ENCODE results near the gene DOCK9. TPM values are rescaled to one million over a fixed set of nuclear protein-coding genes. Genes with fewer than 3 reads are reported as not detected.

Gene DOCK9
- polyA plus RNA-seq, 1 donor (not counting 4 experiments of a cell fraction or from before 2014, with no cell fraction given): 110 TPM

- Histone ChIP-seq H3K4me1 (ENCODE audit: control insufficient read depth, extremely low read depth, insufficient read depth, low read length) (peaks cover 13% of the 10 kb centered on the region), H3K4me3 (ENCODE audit: control insufficient read depth in 2 of 3, extremely low read depth in 1 of 3, insufficient read depth in 2 of 3, low read depth in 1 of 3, low read length in 3 of 3) (no peak overlapping the region), H2AFZ (ENCODE audit: control insufficient read depth, low read length) (no peak overlapping the region), H4K20me1 (ENCODE audit: control insufficient read depth, extremely low read depth, insufficient read depth, low read length) (no peaks in the 10 kb centered on the region), H3K9me1 (ENCODE audit: control insufficient read depth, extremely low read depth, insufficient read depth, low read length) (no peaks in the 10 kb centered on the region), H3K9me3 (ENCODE audit: control insufficient read depth, low read depth, low read length) (no peaks in the 10 kb centered on the region), H3K9ac (ENCODE audit: control insufficient read depth, extremely low read depth, insufficient read depth, low read length) (no peak overlapping the region), H3K4me2 (ENCODE audit: control insufficient read depth, extremely low read depth, insufficient read depth, low read depth, low read length) (peak overlapping the region; percentile 49), H3K27ac (ENCODE audit: control insufficient read depth, insufficient read depth, low read length) (peak overlapping the region; percentile 30), H3K36me3 (ENCODE audit: control insufficient read depth in 2 of 2, extremely low read depth in 1 of 2, insufficient read depth in 2 of 2, low read length in 2 of 2) (peaks cover 0 to 2% of the 10 kb centered on the region in 2 experiments), H3K27me3 (ENCODE audit: control insufficient read depth, extremely low read depth, insufficient read depth, low read length) (no peaks in the 10 kb centered on the region), H3K79me2 (ENCODE audit: control insufficient read depth, insufficient read depth, low read length) (peaks cover 74% of the 10 kb centered on the region)
- DNase-seq (ENCODE audit: low read depth, low spot score) (peak; percentile 17), FAIRE-seq (peak; percentile 76)
- TF ChIP-seq EZH2 (IDR thresholded peaks at IDR 0.05; ENCODE audit: low read length) (no peak), CTCF (optimal IDR thresholded peaks at IDR 0.05 in 1 of 3, IDR thresholded peaks at IDR 0.05 in 1 of 3, conservative IDR thresholded peaks at IDR 0.05 in 1 of 3; ENCODE audit: extremely low read depth in 1 of 3, insufficient read depth in 2 of 3, low read length in 3 of 3) (no peak)
- dilution Hi-C loops (cut with MboI; ENCODE audit: extremely low pct_ligation_motif_present, low sequenced_read_pairs): no loop called here
These were observed 35.4 kb downstream of the DOCK9 start for GRCh38 chr13:98942485-98942884.

- Histone ChIP-seq H3K9me1 (ENCODE audit: control insufficient read depth, extremely low read depth, insufficient read depth, low read length) (no peaks in the 10 kb centered on the region), H3K9ac (ENCODE audit: control insufficient read depth, extremely low read depth, insufficient read depth, low read length) (no peak overlapping the region), H3K27me3 (ENCODE audit: control insufficient read depth, extremely low read depth, insufficient read depth, low read length) (no peaks in the 10 kb centered on the region), H3K27ac (ENCODE audit: control insufficient read depth, insufficient read depth, low read length) (no peak overlapping the region), H4K20me1 (ENCODE audit: control insufficient read depth, extremely low read depth, insufficient read depth, low read length) (no peaks in the 10 kb centered on the region), H3K4me3 (ENCODE audit: control insufficient read depth in 2 of 3, extremely low read depth in 1 of 3, insufficient read depth in 2 of 3, low read depth in 1 of 3, low read length in 3 of 3) (no peak overlapping the region), H3K9me3 (ENCODE audit: control insufficient read depth, low read depth, low read length) (no peaks in the 10 kb centered on the region), H3K4me1 (ENCODE audit: control insufficient read depth, extremely low read depth, insufficient read depth, low read length) (peaks cover 13% of the 10 kb centered on the region), H3K4me2 (ENCODE audit: control insufficient read depth, extremely low read depth, insufficient read depth, low read depth, low read length) (no peak overlapping the region), H3K79me2 (ENCODE audit: control insufficient read depth, insufficient read depth, low read length) (peaks cover 75% of the 10 kb centered on the region), H3K36me3 (ENCODE audit: control insufficient read depth in 2 of 2, extremely low read depth in 1 of 2, insufficient read depth in 2 of 2, low read length in 2 of 2) (peaks cover 0 to 2% of the 10 kb centered on the region in 2 experiments), H2AFZ (ENCODE audit: control insufficient read depth, low read length) (no peak overlapping the region)
- FAIRE-seq: no peak
- dilution Hi-C loops (cut with MboI; ENCODE audit: extremely low pct_ligation_motif_present, low sequenced_read_pairs): no loop called here
- DNase-seq (ENCODE audit: low read depth, low spot score): no peak
- TF ChIP-seq CTCF (optimal IDR thresholded peaks at IDR 0.05 in 1 of 3, IDR thresholded peaks at IDR 0.05 in 1 of 3, conservative IDR thresholded peaks at IDR 0.05 in 1 of 3; ENCODE audit: extremely low read depth in 1 of 3, insufficient read depth in 2 of 3, low read length in 3 of 3) (no peak), EZH2 (IDR thresholded peaks at IDR 0.05; ENCODE audit: low read length) (no peak)
These were observed 36.3 kb downstream of the DOCK9 start for GRCh38 chr13:98941536-98941935.

Measured in keratinocyte (primary cell).